GM12891 (cell line): Measurements from ENCODE around the gene MAIP1.

ENCODE experiments used
- POLR2A ChIP-seq: IDR thresholded peaks from 2 replicates; pipeline ENCODE4 v1.6.1; 2011; ENCODE audit warnings: low read depth, low read length, control low read depth
- TAF1 ChIP-seq: IDR thresholded peaks from 2 replicates; pipeline ENCODE4 v1.6.1; 2011; ENCODE audit warnings: low read depth, low read length, control low read depth

DNA sequence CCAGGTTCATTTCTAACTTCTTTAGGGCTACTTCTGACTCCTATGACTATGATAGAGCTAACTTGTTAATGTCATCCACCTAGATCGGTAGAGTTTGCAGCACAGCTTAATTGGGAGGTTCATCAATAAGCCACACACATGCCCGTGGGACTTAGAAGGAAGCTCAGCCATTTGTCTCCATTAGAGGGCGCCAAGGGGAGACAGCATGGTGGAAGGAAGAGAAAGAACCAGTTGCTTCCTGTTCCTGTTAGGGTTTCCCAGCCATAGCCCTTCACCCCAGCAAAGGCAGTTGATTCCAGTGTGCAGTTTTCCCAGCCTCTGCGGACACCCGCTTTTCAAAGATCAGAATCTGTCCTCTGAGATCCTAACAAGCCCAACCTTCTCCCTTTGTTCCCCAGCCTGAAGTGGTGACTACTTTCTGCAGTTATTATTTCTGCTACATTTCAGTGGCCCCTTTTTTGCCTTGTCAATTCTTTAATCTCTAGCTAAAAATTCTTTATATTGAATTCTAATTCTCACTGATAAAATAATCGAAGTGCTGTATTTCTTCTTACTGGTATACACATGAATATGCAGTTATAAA, 30.3 kb downstream of the MAIP1 start:
- TF ChIP-seq TAF1 = no peak
- TF ChIP-seq POLR2A = no peak
